K562 (cell line): ENCODE results near the gene HSD11B1L. TPM values are rescaled to one million over a fixed set of nuclear protein-coding genes. Genes with fewer than 3 reads are reported as not detected.
A peak's percentile ranks its signal among the peaks of the same experiment; 100 is the strongest.

Experiments used
- ATAC-seq: fragments of 200-7000 bp; cut with Tn5 transposase; 3 replicates; pipeline ENCODE4 v1.9.1; 2020; ENCODE audit warnings: moderate library complexity
- BruUV-seq: library from RNA; stranded (reverse); fragments of 400-500 nt; replicated peaks from 2 replicates; lab custom pipeline; 2021; lab: Mats Ljungman, UMichigan
- CTCF ChIA-PET: fragments of 300-600 bp; formaldehyde crosslinking; extraction: SDS; loops from one replicate; lab custom pipeline; 2021; ENCODE audit warnings: low intra/inter-chr PET ratio; lab: Yijun Ruan, JAX
- POLR2A ChIA-PET: fragments of 300-600, 350-650 bp; sonication (Branson Sonifier 250); formaldehyde crosslinking; extraction: SDS; loops from one replicate; lab custom pipeline; 2021; ENCODE audit warnings: antibody characterized with exemption, inconsistent platforms; lab: Yijun Ruan, JAX
- DNase-seq, 4 experiments: peaks; one replicate each; pipeline versions ENCODE4 v3.0.0 to v3.0.0-alpha.2; 2011 to 2018; ENCODE audit warnings: low spot score in 3 of 4, mixed read lengths in 3 of 4; ENCODE audit errors: extremely low read depth in 1 of 4
- FAIRE-seq: peaks from 2 replicates; lab custom pipeline; 2011; peaks lifted over from hg19 to GRCh38; lab: Jason Lieb, UNC
- H2AFZ ChIP-seq: 2 replicates; pipeline ENCODE4 v1.6.0; 2011; ENCODE audit warnings: low read depth, low read length, control low read depth, inconsistent platforms
- H3K27ac ChIP-seq: fragments of 200-600 bp; 3 replicates; pipeline ENCODE4 v1.8.0; 2011; ENCODE audit warnings: low read depth, mild to moderate bottlenecking, control low read depth, inconsistent platforms, low read length, moderate library complexity, mixed read lengths; ENCODE audit errors: extremely low read depth
- H3K27me3 ChIP-seq, 2 experiments: fragments of 300-600 bp in 1 of 2; 2 replicates in 1 of 2; 3 replicates in 1 of 2; pipeline versions ENCODE4 v1.6.0 to v1.8.0; 2011; ENCODE audit warnings: inconsistent platforms in 2 of 2, low read length in 2 of 2, mild to moderate bottlenecking in 1 of 2, mixed read lengths in 1 of 2, moderate library complexity in 1 of 2; ENCODE audit not compliant: control insufficient read depth in 2 of 2, insufficient read depth in 2 of 2
- H3K36me3 ChIP-seq: fragments of 300-600 bp; 3 replicates; pipeline ENCODE4 v1.8.0; 2011; ENCODE audit warnings: mild to moderate bottlenecking, low read length, inconsistent platforms; ENCODE audit not compliant: control insufficient read depth, insufficient read depth
- H3K4me1 ChIP-seq, 2 experiments: fragments of 200-600 bp in 1 of 2; replicated peaks in 1 of 2; 2 replicates in 1 of 2; 3 replicates in 1 of 2; pipeline versions ENCODE4 v1.5.1 to v1.8.0; 2011; ENCODE audit warnings: inconsistent platforms in 2 of 2, low read length in 2 of 2, mild to moderate bottlenecking in 1 of 2, mixed read lengths in 1 of 2, moderate library complexity in 1 of 2; ENCODE audit not compliant: control insufficient read depth in 2 of 2, insufficient read depth in 2 of 2
- H3K4me2 ChIP-seq: 2 replicates; pipeline ENCODE4 v1.6.1; 2011; ENCODE audit warnings: low read length, control low read depth, inconsistent platforms, mixed read lengths; ENCODE audit not compliant: insufficient read depth
- H3K4me3 ChIP-seq: fragments of 200-600 bp; sonication (generic), shearing (Covaris generic); 2 replicates; pipeline ENCODE4 v1.5.1; 2016; ENCODE audit warnings: control low read depth, inconsistent platforms
- H3K79me2 ChIP-seq: fragments of 200-600 bp; 3 replicates; pipeline ENCODE4 v1.8.0; 2011; ENCODE audit warnings: low read length, inconsistent platforms; ENCODE audit not compliant: control insufficient read depth, insufficient read depth
- H3K9ac ChIP-seq, 2 experiments: 2 replicates each; pipeline versions ENCODE4 v1.6.0 to v1.6.1; 2011; ENCODE audit warnings: low read depth in 2 of 2, low read length in 2 of 2, control low read depth in 1 of 2, inconsistent platforms in 1 of 2, mild to moderate bottlenecking in 1 of 2, mixed read lengths in 1 of 2; ENCODE audit not compliant: insufficient read depth in 1 of 2
- H3K9me1 ChIP-seq: one replicate; pipeline ENCODE4 v1.6.0; 2011; ENCODE audit warnings: inconsistent platforms, mild to moderate bottlenecking, low read length, moderate library complexity; ENCODE audit not compliant: control insufficient read depth, insufficient read depth
- H3K9me3 ChIP-seq: replicated peaks from 2 replicates; pipeline ENCODE4 v1.5.1; 2011; ENCODE audit warnings: low read depth, low read length, inconsistent platforms; ENCODE audit not compliant: control insufficient read depth, insufficient read depth
- H4K20me1 ChIP-seq: replicated peaks from 2 replicates; pipeline ENCODE4 v1.6.1; 2011; ENCODE audit warnings: low read length, inconsistent platforms, mixed read lengths; ENCODE audit not compliant: control insufficient read depth, insufficient read depth
- POLR2A ChIP-seq: fragments of 450-650 bp; conservative IDR thresholded peaks from 2 replicates; pipeline ENCODE4 v1.6.1; 2016
- POLR2AphosphoS5 ChIP-seq: IDR thresholded peaks from 2 replicates; pipeline ENCODE4 v1.6.1; 2011; ENCODE audit warnings: mild to moderate bottlenecking, low read depth, low read length, moderate library complexity; ENCODE audit not compliant: control insufficient read depth, insufficient read depth
- POLR2G ChIP-seq: fragments of 200-400 bp; formaldehyde crosslinking; IDR thresholded peaks from 2 replicates; pipeline ENCODE4 v1.6.1; 2017; ENCODE audit warnings: low read depth, mild to moderate bottlenecking, antibody characterized with exemption, low read length, moderate library complexity
- SUPT5H ChIP-seq: fragments of 450-650 bp; IDR thresholded peaks from 2 replicates; pipeline ENCODE4 v1.6.1; 2016
- ZNF140 ChIP-seq: fragments of 250-450 bp; sonication (Bioruptor Pico); IDR thresholded peaks from 2 replicates; pipeline ENCODE4 v1.8.0; 2021; ENCODE audit warnings: moderate library complexity, mild to moderate bottlenecking, inconsistent platforms
- WGBS: fragments of 100-300 bp; shearing (Covaris generic); methylation state at CpG from one replicate; pipeline ENCODE4 v1.1.6; 2016; ENCODE audit warnings: low coverage, mixed read lengths; ENCODE audit not compliant: insufficient coverage; ENCODE audit errors: missing lambda C conversion rate; 5-methylcytosine and 5-hydroxymethylcytosine counted together
- in situ Hi-C: fragments of 300-500 bp; cut with MboI; formaldehyde crosslinking; loops from 4 replicates; pipeline ENCODE4 v1.15.0; 2018; ENCODE audit warnings: inconsistent platforms, mixed read lengths
- intact Hi-C: fragments of 100-400 bp; cut with micrococcal nuclease; formaldehyde crosslinking; loops from 2 replicates; pipeline ENCODE4 v1.14.2; 2022
- polyA plus RNA-seq, 8 experiments: library from polyadenylated mRNA; depleted of rRNA in 4 of 8; stranded (reverse) in 5 of 8; unstranded in 3 of 8; fragments of >200 nt; fragmentation: Nextera tagmentation in 2 of 8; fragmentation: Illumina TruSeq in 1 of 8; extraction: Ambion mirVana in 2 of 8; extraction: Trizol in 1 of 8; gene quantifications; 2 replicates each; pipeline versions ENCODE4 v1.2.1 to v1.2.3, GENCODE V29; 2011 to 2014; ENCODE audit warnings: inconsistent platforms in 1 of 8, missing spikeins in 1 of 8
- total RNA-seq, 7 experiments: library from RNA; depleted of rRNA in 6 of 7; stranded (reverse); fragments of >200 nt in 6 of 7; fragmentation: Illumina TruSeq in 2 of 7; extraction: Trizol in 2 of 7; gene quantifications; 2 replicates each; pipeline versions ENCODE4 v1.2.1 to v1.2.3, GENCODE V29; 2011 to 2021; ENCODE audit warnings: low replicate concordance in 1 of 7
- TF ChIP-seq, protein P1 (sequence below): fragments of 200-800 bp; sonication (Bioruptor generic); IDR thresholded peaks from 2 replicates; pipeline ENCODE4 v1.6.1; 2016; ENCODE audit warnings: missing genetic modification characterization, missing compliant biosample characterization

HSD11B1L gene
- total and polyA plus RNA-seq, 9 of the 15 experiments (the other 6 are each of a cell fraction or from before 2014, with no cell fraction given), result 0.31 to 7.7 (median 2.3) TPM

DNA sequence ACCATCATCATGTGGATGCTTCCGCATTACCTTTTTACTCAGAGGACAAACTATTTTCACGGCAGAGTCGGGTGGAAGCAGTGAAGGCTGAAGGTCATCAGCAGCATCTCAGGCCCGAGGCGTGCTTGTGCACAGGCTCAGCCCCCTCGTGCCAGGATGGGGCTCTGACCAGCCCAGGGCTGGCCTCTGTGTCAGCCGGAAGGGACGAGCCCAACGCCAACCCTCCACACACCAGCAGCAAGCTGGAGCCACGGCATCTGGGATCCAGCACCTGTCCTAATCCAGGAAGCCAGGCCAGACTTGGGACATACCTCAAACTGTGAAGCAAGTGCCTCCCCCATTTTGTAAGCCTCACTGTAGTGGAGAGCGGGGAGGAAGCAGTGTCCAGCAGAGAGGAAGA is 11.6 kb upstream of the HSD11B1L start:
- POLR2A ChIA-PET, result interaction anchor here (1.1 kb wide), 1 partner anchor 8 kb away, joined by 3 read pairs; no protein-coding TSS in a partner anchor
- H3K9me1 ChIP-seq, result peaks cover 2% of the 10 kb centered on the region
- ATAC-seq (no peak; the same call in 1 of the 3 replicates), FAIRE-seq (no peak), DNase-seq (no peak)
- peaks cover 57% of the 10 kb centered on the region for H3K36me3 ChIP-seq
- no peak overlapping the region for H3K4me3 ChIP-seq
- BruUV-seq, result no TSS peak
- peaks cover 0 to 9% of the 10 kb centered on the region in 2 experiments; a peak in 2 of 5 replicates for H3K4me1 ChIP-seq
- no peaks in the 10 kb centered on the region for H3K27me3 ChIP-seq
- H3K27ac ChIP-seq, result no peak overlapping the region
- no peaks in the 10 kb centered on the region for H3K9me3 ChIP-seq
- in situ Hi-C loops, result no loop called here
- no peak overlapping the region for H2AFZ ChIP-seq
- WGBS, result 81% methylated on average over 11 of the region's 11 CpGs
- H3K79me2 ChIP-seq, result no peaks in the 10 kb centered on the region
- CTCF ChIA-PET, result interaction anchor here (0.6 kb wide), 1 partner anchor 12 kb away, joined by 6 read pairs; the partner anchor contains the start of gene HSD11B1L
- H3K9ac ChIP-seq, result no peak overlapping the region
- intact Hi-C loops, result no loop called here
- H4K20me1 ChIP-seq, result no peaks in the 10 kb centered on the region; the same call in 1 of the 2 replicates
- no peak overlapping the region for H3K4me2 ChIP-seq
- TF ChIP-seq SUPT5H, result peak; percentile 27; the same call in 1 of the 2 replicates
- TF ChIP-seq POLR2G, result peak; percentile 48; the same call in 1 of the 2 replicates
- TF ChIP-seq ZNF140 (CRISPR knock-in tag), result no peak
- TF ChIP-seq POLR2AphosphoS5, result peak; percentile 57; the same call in 1 of the 2 replicates
- peak; percentile 39; the same call in 1 of the 2 replicates for TF ChIP-seq POLR2A
- TF ChIP-seq, all 486 proteins: peak for 4

DNA sequence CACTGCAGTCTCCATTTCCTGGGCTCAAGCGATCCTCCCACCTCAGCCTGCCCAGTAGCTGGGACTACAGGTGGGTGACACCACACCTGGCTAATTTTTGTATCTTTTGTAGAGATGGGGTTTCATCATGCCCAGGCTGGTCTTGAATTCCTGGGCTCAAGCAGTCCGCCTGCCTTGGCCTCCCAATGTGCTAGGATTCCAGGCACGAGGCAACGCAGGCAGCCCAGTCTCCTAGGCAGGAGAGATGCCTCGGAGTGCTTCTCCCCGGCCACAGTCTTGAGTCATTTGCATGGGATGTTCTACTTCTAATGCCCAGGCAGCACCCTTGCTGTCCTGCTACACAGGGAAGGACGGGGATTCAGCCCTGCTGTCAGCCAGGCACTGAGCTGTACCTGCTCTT is 9.2 kb upstream of the HSD11B1L start:
- H3K79me2 ChIP-seq, result no peaks in the 10 kb centered on the region
- no peak overlapping the region for H3K4me2 ChIP-seq
- BruUV-seq, result no TSS peak
- H3K9ac ChIP-seq, result no peak overlapping the region
- 90% methylated on average over 7 of the region's 7 CpGs for WGBS
- intact Hi-C loops, result no loop called here
- POLR2A ChIA-PET, result interaction anchor here (0.7 to 2.5 kb wide), 3 partner anchors 13 to 50 kb away, joined by 3 to 8 read pairs (median 4); partner anchors contain the start of genes RPL36, SAFB and SAFB2
- H3K27me3 ChIP-seq, result no peaks in the 10 kb centered on the region
- peaks cover 10 to 23% of the 10 kb centered on the region in 2 experiments; a peak in 4 of 5 replicates for H3K4me1 ChIP-seq
- H3K36me3 ChIP-seq, result peaks cover 33% of the 10 kb centered on the region
- in situ Hi-C loops, result no loop called here
- no peaks in the 10 kb centered on the region for H3K9me3 ChIP-seq
- H4K20me1 ChIP-seq, result no peaks in the 10 kb centered on the region
- no peak for FAIRE-seq
- TF ChIP-seq POLR2G, result peak; percentile 30; the same call in 1 of the 2 replicates
- TF ChIP-seq, protein P1, sequence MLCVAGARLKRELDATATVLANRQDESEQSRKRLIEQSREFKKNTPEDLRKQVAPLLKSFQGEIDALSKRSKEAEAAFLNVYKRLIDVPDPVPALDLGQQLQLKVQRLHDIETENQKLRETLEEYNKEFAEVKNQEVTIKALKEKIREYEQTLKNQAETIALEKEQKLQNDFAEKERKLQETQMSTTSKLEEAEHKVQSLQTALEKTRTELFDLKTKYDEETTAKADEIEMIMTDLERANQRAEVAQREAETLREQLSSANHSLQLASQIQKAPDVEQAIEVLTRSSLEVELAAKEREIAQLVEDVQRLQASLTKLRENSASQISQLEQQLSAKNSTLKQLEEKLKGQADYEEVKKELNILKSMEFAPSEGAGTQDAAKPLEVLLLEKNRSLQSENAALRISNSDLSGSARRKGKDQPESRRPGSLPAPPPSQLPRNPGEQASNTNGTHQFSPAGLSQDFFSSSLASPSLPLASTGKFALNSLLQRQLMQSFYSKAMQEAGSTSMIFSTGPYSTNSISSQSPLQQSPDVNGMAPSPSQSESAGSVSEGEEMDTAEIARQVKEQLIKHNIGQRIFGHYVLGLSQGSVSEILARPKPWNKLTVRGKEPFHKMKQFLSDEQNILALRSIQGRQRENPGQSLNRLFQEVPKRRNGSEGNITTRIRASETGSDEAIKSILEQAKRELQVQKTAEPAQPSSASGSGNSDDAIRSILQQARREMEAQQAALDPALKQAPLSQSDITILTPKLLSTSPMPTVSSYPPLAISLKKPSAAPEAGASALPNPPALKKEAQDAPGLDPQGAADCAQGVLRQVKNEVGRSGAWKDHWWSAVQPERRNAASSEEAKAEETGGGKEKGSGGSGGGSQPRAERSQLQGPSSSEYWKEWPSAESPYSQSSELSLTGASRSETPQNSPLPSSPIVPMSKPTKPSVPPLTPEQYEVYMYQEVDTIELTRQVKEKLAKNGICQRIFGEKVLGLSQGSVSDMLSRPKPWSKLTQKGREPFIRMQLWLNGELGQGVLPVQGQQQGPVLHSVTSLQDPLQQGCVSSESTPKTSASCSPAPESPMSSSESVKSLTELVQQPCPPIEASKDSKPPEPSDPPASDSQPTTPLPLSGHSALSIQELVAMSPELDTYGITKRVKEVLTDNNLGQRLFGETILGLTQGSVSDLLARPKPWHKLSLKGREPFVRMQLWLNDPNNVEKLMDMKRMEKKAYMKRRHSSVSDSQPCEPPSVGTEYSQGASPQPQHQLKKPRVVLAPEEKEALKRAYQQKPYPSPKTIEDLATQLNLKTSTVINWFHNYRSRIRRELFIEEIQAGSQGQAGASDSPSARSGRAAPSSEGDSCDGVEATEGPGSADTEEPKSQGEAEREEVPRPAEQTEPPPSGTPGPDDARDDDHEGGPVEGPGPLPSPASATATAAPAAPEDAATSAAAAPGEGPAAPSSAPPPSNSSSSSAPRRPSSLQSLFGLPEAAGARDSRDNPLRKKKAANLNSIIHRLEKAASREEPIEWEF (CRISPR knock-in tag), result no peak
- TF ChIP-seq, all 486 proteins: peak for 1
- H3K4me3 ChIP-seq, result no peak overlapping the region
- H3K9me1 ChIP-seq, result peaks cover 2% of the 10 kb centered on the region
- CTCF ChIA-PET, result no interaction called here
- no peak for DNase-seq
- H3K27ac ChIP-seq, result no peak overlapping the region
- ATAC-seq, result no peak
- no peak overlapping the region for H2AFZ ChIP-seq
